Nucleus accumbens (tissue), 56 donors: ENCODE results near the gene ALKBH6.
"Not testable (repeated sequence)": the region's sequence is repeated elsewhere in the genome, so short reads cannot be mapped to it uniquely, and the experiment has no call there.

Experiments
- DNase-seq, 56 donors: peaks; one replicate each; lab custom pipeline; 2025; lab: John Stamatoyannopoulos, UW

ALKBH6 gene

GRCh38 chr19:36014012-36014924 lies at the start of gene ALKBH6:
TSS of gene ALKBH6 (minus strand) at chr19:36014213. CDS start at chr19:36013397, 816 bp downstream.
- peak; percentile 62 to 100 (median 98) for DNase-seq

GRCh38 chr19:36061367-36061766 lies 47.4 kb upstream of the ALKBH6 start:
- DNase-seq = no peak

- DNase-seq = peak in 50 of 56 donors; percentile 7 to 84 (median 60)
Observed at GRCh38 chr19:36060430-36060829, 46.4 kb upstream of the ALKBH6 start.

- no peak for DNase-seq
Observed at GRCh38 chr19:36059180-36059910, 45.3 kb upstream of the ALKBH6 start.

GRCh38 chr19:36058481-36059179 lies 44.6 kb upstream of the ALKBH6 start:
- no peak for DNase-seq

- DNase-seq = peak in 54 of 56 donors; percentile 71 to 100 (median 98)
Observed at GRCh38 chr19:36054733-36055686, 41.0 kb upstream of the ALKBH6 start, which contains the start of gene WDR62. TSS of gene WDR62 (plus strand) at chr19:36054897. CDS start at chr19:36054972, 75 bp downstream.

GRCh38 chr19:36054119-36054732 lies 40.2 kb upstream of the ALKBH6 start, which contains the start of gene THAP8:
TSS of gene THAP8 (minus strand) at chr19:36054285. CDS start at chr19:36054217, 68 bp downstream.
- DNase-seq = peak; percentile 86 to 100 (median 99)

- no peak for DNase-seq
Observed at GRCh38 chr19:36051637-36052036, 37.6 kb upstream of the ALKBH6 start.

- DNase-seq = peak in 20 of 56 donors; percentile 2 to 62 (median 18)
Observed at GRCh38 chr19:36051236-36051635, 37.2 kb upstream of the ALKBH6 start.

GRCh38 chr19:36049080-36049698 lies 35.2 kb upstream of the ALKBH6 start:
- DNase-seq = no peak

GRCh38 chr19:36047835-36048234 lies 33.8 kb upstream of the ALKBH6 start:
- no peak for DNase-seq

- DNase-seq = peak in 20 of 56 donors; percentile 11 to 51 (median 18)
Observed at GRCh38 chr19:36046443-36047050, 32.5 kb upstream of the ALKBH6 start.

- peak in 6 of 56 donors; percentile 2 to 39 (median 14) for DNase-seq
Observed at GRCh38 chr19:36043952-36044351, 29.9 kb upstream of the ALKBH6 start.

- peak in 11 of 56 donors; percentile 6 to 28 (median 15) for DNase-seq
Observed at GRCh38 chr19:36041831-36042230, 27.8 kb upstream of the ALKBH6 start.

- not testable (repeated sequence) for DNase-seq
Observed at GRCh38 chr19:36041092-36041491, 27.1 kb upstream of the ALKBH6 start.

GRCh38 chr19:36040495-36040894 lies 26.5 kb upstream of the ALKBH6 start:
- no peak for DNase-seq

GRCh38 chr19:36032251-36033104 lies 18.5 kb upstream of the ALKBH6 start, which contains the start of gene CLIP3:
TSS of gene CLIP3 (minus strand) at chr19:36032873. CDS start at chr19:36032357, 516 bp downstream.
- peak in 54 of 56 donors; percentile 45 to 90 (median 79) for DNase-seq
